ENCODE results near the gene PKIG.
"Not testable (repeated sequence)": the region's sequence is repeated elsewhere in the genome, so short reads cannot be mapped to it uniquely, and the experiment has no call there.

PKIG gene

GRCh38 chr20:44642203-44643153 is 60.1 kb downstream of the PKIG start:
- peak; percentile 88 for DNase-seq (ENCODE audit: low spot score)

- no peak for DNase-seq (ENCODE audit: low spot score)
Observed at GRCh38 chr20:44643154-44643519, 60.8 kb downstream of the PKIG start.

- peak; percentile 64 for DNase-seq (ENCODE audit: low spot score)
Observed at GRCh38 chr20:44643596-44644229, 61.3 kb downstream of the PKIG start.

- no peak for DNase-seq (ENCODE audit: low spot score)
Observed at GRCh38 chr20:44644230-44644617, 61.8 kb downstream of the PKIG start.

GRCh38 chr20:44644667-44645131 is 62.3 kb downstream of the PKIG start:
- DNase-seq (ENCODE audit: low spot score) = no peak

- DNase-seq (ENCODE audit: low spot score) = no peak
Observed at GRCh38 chr20:44646023-44646640, 63.8 kb downstream of the PKIG start.

GRCh38 chr20:44646641-44647274 is 64.4 kb downstream of the PKIG start:
- peak; percentile 36 for DNase-seq (ENCODE audit: low spot score)

GRCh38 chr20:44648068-44648467 is 65.7 kb downstream of the PKIG start:
- no peak for DNase-seq (ENCODE audit: low spot score)

GRCh38 chr20:44648579-44648978 is 66.2 kb downstream of the PKIG start:
- DNase-seq (ENCODE audit: low spot score) = no peak

- no peak for DNase-seq (ENCODE audit: low spot score)
Observed at GRCh38 chr20:44649126-44649525, 66.7 kb downstream of the PKIG start.

- DNase-seq (ENCODE audit: low spot score) = no peak
Observed at GRCh38 chr20:44649976-44650375, 67.6 kb downstream of the PKIG start.

- DNase-seq (ENCODE audit: low spot score) = no peak
Observed at GRCh38 chr20:44650771-44651433, 68.5 kb downstream of the PKIG start.

GRCh38 chr20:44651434-44651683 is 69.0 kb downstream of the PKIG start:
- DNase-seq (ENCODE audit: low spot score) = no peak

GRCh38 chr20:44651684-44652423 is 69.5 kb downstream of the PKIG start, which contains the start of gene ADA:
Gene ADA (minus strand): TSS chr20:44651699. CDS start chr20:44651607, 92 bp downstream.
- DNase-seq (ENCODE audit: low spot score) = peak; percentile 73

- DNase-seq (ENCODE audit: low spot score) = no peak
Observed at GRCh38 chr20:44653546-44653945, 71.2 kb downstream of the PKIG start.

- not testable (repeated sequence) for DNase-seq (ENCODE audit: low spot score)
Observed at GRCh38 chr20:44654210-44654609, 71.8 kb downstream of the PKIG start.

GRCh38 chr20:44656448-44656847 is 74.1 kb downstream of the PKIG start:
- no peak for DNase-seq (ENCODE audit: low spot score)

- no peak for DNase-seq (ENCODE audit: low spot score)
Observed at GRCh38 chr20:44657875-44658274, 75.5 kb downstream of the PKIG start.

GRCh38 chr20:44658810-44659209 is 76.4 kb downstream of the PKIG start:
- no peak for DNase-seq (ENCODE audit: low spot score)

GRCh38 chr20:44659931-44660330 is 77.6 kb downstream of the PKIG start:
- no peak for DNase-seq (ENCODE audit: low spot score)

- DNase-seq (ENCODE audit: low spot score) = no peak
Observed at GRCh38 chr20:44660581-44660980, 78.2 kb downstream of the PKIG start.
